AG04450 (cell line): ENCODE measurements around the gene CHTF18. TPM values are rescaled to one million over a fixed set of nuclear protein-coding genes. Genes with fewer than 3 reads are reported as not detected.

Experiments
- CTCF ChIA-PET: fragments of 300-600, 350-600 bp; formaldehyde crosslinking; extraction: SDS; loops from one replicate; lab custom pipeline; 2022; ENCODE audit warnings: antibody characterized with exemption, inconsistent platforms; lab: Charles Lee
- POLR2A ChIA-PET: fragments of 350-600 bp; formaldehyde crosslinking; extraction: SDS; loops from one replicate; lab custom pipeline; 2021; ENCODE audit warnings: antibody characterized with exemption, inconsistent platforms; lab: Yijun Ruan, JAX
- DNase-seq: peaks from one replicate; pipeline ENCODE4 v3.0.0-alpha.2; 2011; ENCODE audit warnings: low read depth, low spot score
- H3K27ac ChIP-seq: one replicate; pipeline ENCODE4 v1.5.1; 2012; ENCODE audit warnings: low read depth, low read length, control low read depth
- H3K27me3 ChIP-seq: one replicate; pipeline ENCODE4 v1.6.0; 2012; ENCODE audit warnings: low read length; ENCODE audit not compliant: control insufficient read depth, insufficient read depth
- H3K4me3 ChIP-seq: 2 replicates; pipeline ENCODE4 v1.5.1; 2011; ENCODE audit warnings: mild to moderate bottlenecking, low read depth, low read length, control low read depth
- H3K9me3 ChIP-seq: 2 replicates; pipeline ENCODE4 v1.5.1; 2012; ENCODE audit warnings: low read length; ENCODE audit not compliant: control insufficient read depth, insufficient read depth
- polyA plus RNA-seq: library from polyadenylated mRNA; depleted of rRNA; stranded (reverse); fragments of >200 nt; gene quantifications from 2 replicates; pipeline ENCODE4 v1.2.3, GENCODE V29; 2011
- TF ChIP-seq, protein P1 (sequence below): IDR thresholded peaks from 2 replicates; pipeline ENCODE4 v1.5.1; 2011; ENCODE audit warnings: low read depth, low read length, control low read depth, inconsistent platforms

The CHTF18 gene
- polyA plus RNA-seq, 1 experiment, result 1.1 TPM

DNA sequence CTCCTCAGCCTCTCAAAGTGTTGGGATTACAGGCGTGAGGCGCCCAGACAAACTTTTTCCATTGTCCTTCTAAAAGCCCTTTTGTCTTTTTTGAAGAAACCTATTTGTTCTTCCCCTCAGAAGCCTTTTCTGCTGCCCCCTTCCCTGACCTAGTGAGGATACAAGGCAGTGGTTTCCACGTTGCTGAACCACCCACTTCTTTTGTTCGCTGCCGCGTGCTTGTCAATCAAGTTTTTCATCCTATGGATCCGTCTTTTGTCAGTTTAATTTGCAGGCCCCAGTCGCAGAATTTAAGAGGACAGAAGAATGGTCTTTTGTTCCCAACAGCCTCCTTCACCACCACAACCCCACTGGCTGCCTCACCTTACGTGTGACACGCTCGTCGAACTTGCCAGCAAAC, 32.3 kb downstream of the CHTF18 start:
- ChIA-PET POLR2A (no interaction called here), CTCF (no interaction called here)
- TF ChIP-seq, protein P1, sequence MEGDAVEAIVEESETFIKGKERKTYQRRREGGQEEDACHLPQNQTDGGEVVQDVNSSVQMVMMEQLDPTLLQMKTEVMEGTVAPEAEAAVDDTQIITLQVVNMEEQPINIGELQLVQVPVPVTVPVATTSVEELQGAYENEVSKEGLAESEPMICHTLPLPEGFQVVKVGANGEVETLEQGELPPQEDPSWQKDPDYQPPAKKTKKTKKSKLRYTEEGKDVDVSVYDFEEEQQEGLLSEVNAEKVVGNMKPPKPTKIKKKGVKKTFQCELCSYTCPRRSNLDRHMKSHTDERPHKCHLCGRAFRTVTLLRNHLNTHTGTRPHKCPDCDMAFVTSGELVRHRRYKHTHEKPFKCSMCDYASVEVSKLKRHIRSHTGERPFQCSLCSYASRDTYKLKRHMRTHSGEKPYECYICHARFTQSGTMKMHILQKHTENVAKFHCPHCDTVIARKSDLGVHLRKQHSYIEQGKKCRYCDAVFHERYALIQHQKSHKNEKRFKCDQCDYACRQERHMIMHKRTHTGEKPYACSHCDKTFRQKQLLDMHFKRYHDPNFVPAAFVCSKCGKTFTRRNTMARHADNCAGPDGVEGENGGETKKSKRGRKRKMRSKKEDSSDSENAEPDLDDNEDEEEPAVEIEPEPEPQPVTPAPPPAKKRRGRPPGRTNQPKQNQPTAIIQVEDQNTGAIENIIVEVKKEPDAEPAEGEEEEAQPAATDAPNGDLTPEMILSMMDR, result no peak
- H3K27ac ChIP-seq, result no peak overlapping the region
- no peak for DNase-seq
- H3K4me3 ChIP-seq, result no peak overlapping the region
- H3K27me3 ChIP-seq, result peaks cover 22% of the 10 kb centered on the region
- H3K9me3 ChIP-seq, result peaks cover 30% of the 10 kb centered on the region

DNA sequence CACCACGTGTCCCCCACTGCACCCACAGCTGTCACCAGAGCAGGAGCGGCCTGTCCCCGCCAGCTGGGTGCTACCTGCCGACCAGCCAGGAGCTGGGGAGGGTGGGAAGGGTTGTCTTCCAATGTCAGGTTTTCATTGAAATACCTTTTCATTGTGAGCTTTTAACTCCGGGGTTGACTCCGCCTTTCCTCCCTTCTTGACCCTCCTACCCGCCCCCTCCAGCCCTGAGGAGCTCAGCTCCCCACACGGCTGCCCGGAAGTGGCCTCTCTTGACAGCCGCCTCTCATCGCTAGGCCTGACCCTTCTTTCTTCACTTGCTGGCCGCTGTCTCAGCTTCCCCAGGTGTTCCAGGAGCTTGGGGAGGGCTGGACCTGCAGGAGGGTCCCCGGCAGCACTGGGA, 33.3 kb downstream of the CHTF18 start:
- CTCF ChIA-PET, result no interaction called here
- H3K27me3 ChIP-seq, result peaks cover 22% of the 10 kb centered on the region

DNA sequence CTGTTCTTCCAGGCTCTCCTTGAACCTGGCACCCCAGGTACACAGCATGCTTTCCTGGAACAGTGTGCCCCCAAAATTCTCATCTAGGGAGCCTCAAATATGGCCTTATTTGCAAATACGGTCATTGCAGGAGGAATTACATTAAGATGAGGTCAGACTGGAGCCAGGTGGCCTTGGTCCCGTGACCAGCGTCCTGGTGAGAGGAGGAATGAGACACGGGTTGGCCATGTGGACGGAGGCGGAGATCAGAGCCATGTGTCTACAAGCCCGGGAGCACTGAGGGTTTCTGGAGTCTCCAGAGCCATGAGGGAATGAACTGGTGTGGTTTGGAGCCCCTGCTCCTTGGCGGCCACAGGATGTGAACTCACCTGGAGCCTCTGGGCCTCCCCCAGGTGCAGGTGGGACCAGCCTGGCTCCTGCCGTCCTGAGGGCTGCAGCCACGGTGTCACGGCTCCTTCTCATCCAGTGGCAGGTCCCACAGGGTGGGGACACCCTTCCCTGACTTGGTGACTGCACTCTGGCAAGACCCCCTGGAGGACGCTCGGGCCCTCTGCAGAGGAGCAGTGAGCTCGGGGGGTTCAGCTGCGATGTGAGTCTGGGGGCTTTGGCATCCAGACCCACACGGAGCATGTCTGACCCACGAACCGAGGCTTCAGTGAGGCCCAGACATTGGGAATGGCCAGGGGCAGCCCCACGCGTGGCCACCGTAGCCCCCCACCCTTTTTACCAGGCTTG, 33.9 kb downstream of the CHTF18 start:
- no peak overlapping the region for H3K27ac ChIP-seq
- peaks cover 18% of the 10 kb centered on the region for H3K27me3 ChIP-seq
- CTCF ChIA-PET, result no interaction called here

More for the DNA sequence above, 33.3 kb downstream of the CHTF18 start:
- TF ChIP-seq, protein P1, result no peak
- no peak for DNase-seq
- Histone ChIP-seq H3K9me3 (peaks cover 28% of the 10 kb centered on the region), H3K27ac (no peak overlapping the region), H3K4me3 (no peak overlapping the region)
- POLR2A ChIA-PET, result no interaction called here

DNA sequence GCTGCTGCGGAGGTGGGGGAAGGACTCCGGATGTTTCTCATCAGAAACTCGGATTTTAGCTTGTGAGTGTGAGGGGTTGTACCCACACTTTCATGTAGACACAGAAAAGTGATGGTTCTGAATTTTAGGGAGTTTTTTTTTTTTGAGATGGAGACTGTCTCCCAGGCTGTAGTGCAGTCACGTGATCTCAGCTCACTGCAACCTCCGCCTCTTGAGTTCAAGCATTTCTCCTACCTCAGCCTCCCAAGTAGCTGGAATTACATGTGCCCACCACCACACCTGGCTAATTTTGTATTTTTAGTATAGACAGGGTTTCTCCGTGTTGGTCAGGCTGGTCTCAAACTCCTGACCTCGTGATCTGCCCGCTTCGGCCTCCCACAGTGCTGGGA, 34.5 kb downstream of the CHTF18 start:
- POLR2A ChIA-PET, result no interaction called here
- Histone ChIP-seq H3K27ac (no peak overlapping the region), H3K27me3 (peaks cover 13% of the 10 kb centered on the region), H3K4me3 (no peak overlapping the region), H3K9me3 (peaks cover 26% of the 10 kb centered on the region)
- DNase-seq, result no peak
- CTCF ChIA-PET, result no interaction called here
- TF ChIP-seq, protein P1, result no peak

More for the DNA sequence above, 33.9 kb downstream of the CHTF18 start:
- H3K9me3 ChIP-seq, result peaks cover 26% of the 10 kb centered on the region
- H3K4me3 ChIP-seq, result no peak overlapping the region
- no peak for DNase-seq
- TF ChIP-seq, protein P1, result no peak
- POLR2A ChIA-PET, result no interaction called here

DNA sequence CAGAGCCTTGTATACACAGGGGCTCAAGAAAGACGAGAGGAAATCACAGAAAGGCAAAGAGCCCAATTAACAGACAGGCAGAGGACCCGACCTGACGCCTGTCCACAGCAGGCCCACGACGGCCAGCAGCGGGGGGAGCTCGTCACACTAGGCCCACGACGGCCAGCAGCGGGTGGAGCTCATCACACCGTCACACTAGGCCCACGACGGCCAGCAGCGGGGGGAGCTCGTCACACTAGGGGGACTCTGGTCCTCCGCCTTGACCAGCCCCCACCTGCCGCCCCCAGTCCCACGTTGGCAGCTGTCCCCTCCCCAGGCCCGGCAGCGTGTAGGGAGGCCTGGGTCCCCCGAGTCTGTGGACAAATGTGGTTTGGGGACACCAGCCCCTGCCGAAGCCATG, 35.8 kb downstream of the CHTF18 start:
- ChIA-PET POLR2A (no interaction called here), CTCF (no interaction called here)
- Histone ChIP-seq H3K9me3 (peaks cover 26% of the 10 kb centered on the region), H3K27ac (no peak overlapping the region), H3K27me3 (peaks cover 11% of the 10 kb centered on the region), H3K4me3 (no peak overlapping the region)
- no peak for DNase-seq
- TF ChIP-seq, protein P1, result no peak
